Endodermal cell (in vitro differentiated cells): Measurements from ENCODE around the gene CSF1. TPM values are rescaled to one million over a fixed set of nuclear protein-coding genes. Genes with fewer than 3 reads are reported as not detected.
A peak's percentile ranks its signal among the peaks of the same experiment; 100 is the strongest.

Source experiments
- DNase-seq: peaks from one replicate; pipeline ENCODE4 v3.0.0-alpha.2; 2017
- H3K27ac ChIP-seq: 2 replicates; pipeline ENCODE4 v1.5.1; 2013; ENCODE audit warnings: mild to moderate bottlenecking, low read depth, low read length, moderate library complexity
- H3K27me3 ChIP-seq: 2 replicates; pipeline ENCODE4 v1.6.1; 2013; ENCODE audit warnings: mild to moderate bottlenecking, low read length, moderate library complexity; ENCODE audit not compliant: insufficient read depth, control insufficient read depth, poor library complexity, severe bottlenecking
- H3K36me3 ChIP-seq: 2 replicates; pipeline ENCODE4 v1.7.0; 2013; ENCODE audit warnings: mild to moderate bottlenecking, low read length, moderate library complexity; ENCODE audit not compliant: control insufficient read depth, insufficient read depth
- H3K4me1 ChIP-seq: one replicate; pipeline ENCODE4 v1.7.0; 2013; ENCODE audit warnings: low read length; ENCODE audit not compliant: control insufficient read depth, insufficient read depth
- H3K4me3 ChIP-seq: 2 replicates; pipeline ENCODE4 v1.5.1; 2013; ENCODE audit warnings: mild to moderate bottlenecking, low read length, moderate library complexity
- H3K9ac ChIP-seq: 2 replicates; pipeline ENCODE4 v1.6.1; 2013; ENCODE audit warnings: mild to moderate bottlenecking, low read length, moderate library complexity; ENCODE audit not compliant: poor library complexity, severe bottlenecking; ENCODE audit errors: extremely low read depth
- H3K9me3 ChIP-seq: 2 replicates; pipeline ENCODE4 v1.6.1; 2013; ENCODE audit warnings: mild to moderate bottlenecking, low read length, moderate library complexity; ENCODE audit not compliant: control insufficient read depth
- H3K27ac Mint-ChIP-seq: 2 replicates; pipeline ENCODE4 v1.8.0; 2020; ENCODE audit warnings: mixed read lengths
- H3K27me3 Mint-ChIP-seq: 2 replicates; pipeline ENCODE4 v1.8.0; 2021; ENCODE audit warnings: mild to moderate bottlenecking, mixed read lengths; ENCODE audit not compliant: insufficient read depth
- H3K36me3 Mint-ChIP-seq: 2 replicates; pipeline ENCODE4 v1.8.0; 2020; ENCODE audit warnings: low read depth, mixed read lengths
- H3K4me1 Mint-ChIP-seq: 2 replicates; pipeline ENCODE4 v1.8.0; 2020; ENCODE audit warnings: mixed read lengths
- H3K4me3 Mint-ChIP-seq: 2 replicates; pipeline ENCODE4 v1.8.0; 2020; ENCODE audit warnings: mild to moderate bottlenecking, moderate library complexity, mixed read lengths
- H3K9me3 Mint-ChIP-seq: 2 replicates; pipeline ENCODE4 v1.8.0; 2020; ENCODE audit warnings: mild to moderate bottlenecking, mixed read lengths
- WGBS, 2 experiments: methylation state at CpG; one replicate each; pipeline versions ENCODE4 v1.1.5 to v1.1.7; 2013; ENCODE audit warnings: missing lambda C conversion rate in 2 of 2, mixed read lengths in 1 of 2; ENCODE audit not compliant: insufficient coverage in 1 of 2, insufficient read length in 1 of 2; 5-methylcytosine and 5-hydroxymethylcytosine counted together
- total RNA-seq, 2 donors: library from RNA; stranded (reverse); fragmentation: NEBNext Ultra II Directional in 1 of 2; extraction: Animal tissue kit (Norgen Biotek cat#: 25700) in 1 of 2; gene quantifications; 2 replicates in 1 of 2; 3 replicates in 1 of 2; pipeline ENCODE4 v1.2.1, GENCODE V29; 2021
- TF ChIP-seq, protein P1 (sequence below): fragments of 200-600 bp; sonication (generic); conservative IDR thresholded peaks from 2 replicates; pipeline ENCODE4 v1.5.0; 2021; ENCODE audit warnings: antibody characterized with exemption, mild to moderate bottlenecking

CSF1 gene
- total RNA-seq, 2 donors from 2014 or later: 1.0 to 2.1 TPM

DNA sequence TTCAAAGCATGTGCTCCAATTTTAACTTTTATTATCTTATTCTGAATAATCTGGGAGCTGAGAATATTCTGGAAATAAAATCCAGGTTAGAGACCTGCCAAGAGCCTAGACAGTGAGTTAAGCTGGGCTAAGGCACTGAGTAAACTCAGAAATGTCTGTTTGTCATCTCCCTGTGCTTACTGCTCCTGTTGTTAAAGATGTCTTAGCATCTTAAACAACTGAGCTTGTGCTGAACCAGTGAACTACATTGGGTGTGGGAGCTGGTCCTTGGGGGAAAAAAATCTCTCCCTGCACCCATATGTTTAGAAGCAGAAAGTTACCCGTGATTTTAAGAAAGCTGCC, 49.0 kb downstream of the CSF1 start:
- H3K9ac ChIP-seq: peak overlapping the region; percentile 68
- H3K9me3 Mint-ChIP-seq: no peaks in the 10 kb centered on the region
- no peaks in the 10 kb centered on the region for H3K36me3 Mint-ChIP-seq
- peak overlapping the region; percentile 29 for H3K4me3 Mint-ChIP-seq
- peak overlapping the region; percentile 63 for H3K4me3 ChIP-seq
- WGBS, 2 experiments: 0 to 9% methylated on average over 1 of the region's 1 CpG
- H3K27ac Mint-ChIP-seq: peak overlapping the region; percentile 96
- no peak for DNase-seq
- H3K27me3 Mint-ChIP-seq: peaks cover 67% of the 10 kb centered on the region
- peaks cover 55% of the 10 kb centered on the region for H3K4me1 Mint-ChIP-seq
- H3K27me3 ChIP-seq: no peaks in the 10 kb centered on the region
- no peaks in the 10 kb centered on the region for H3K36me3 ChIP-seq
- peaks cover 18% of the 10 kb centered on the region for H3K4me1 ChIP-seq
- no peaks in the 10 kb centered on the region for H3K9me3 ChIP-seq
- H3K27ac ChIP-seq: peak overlapping the region; percentile 90
- TF ChIP-seq, protein P1, sequence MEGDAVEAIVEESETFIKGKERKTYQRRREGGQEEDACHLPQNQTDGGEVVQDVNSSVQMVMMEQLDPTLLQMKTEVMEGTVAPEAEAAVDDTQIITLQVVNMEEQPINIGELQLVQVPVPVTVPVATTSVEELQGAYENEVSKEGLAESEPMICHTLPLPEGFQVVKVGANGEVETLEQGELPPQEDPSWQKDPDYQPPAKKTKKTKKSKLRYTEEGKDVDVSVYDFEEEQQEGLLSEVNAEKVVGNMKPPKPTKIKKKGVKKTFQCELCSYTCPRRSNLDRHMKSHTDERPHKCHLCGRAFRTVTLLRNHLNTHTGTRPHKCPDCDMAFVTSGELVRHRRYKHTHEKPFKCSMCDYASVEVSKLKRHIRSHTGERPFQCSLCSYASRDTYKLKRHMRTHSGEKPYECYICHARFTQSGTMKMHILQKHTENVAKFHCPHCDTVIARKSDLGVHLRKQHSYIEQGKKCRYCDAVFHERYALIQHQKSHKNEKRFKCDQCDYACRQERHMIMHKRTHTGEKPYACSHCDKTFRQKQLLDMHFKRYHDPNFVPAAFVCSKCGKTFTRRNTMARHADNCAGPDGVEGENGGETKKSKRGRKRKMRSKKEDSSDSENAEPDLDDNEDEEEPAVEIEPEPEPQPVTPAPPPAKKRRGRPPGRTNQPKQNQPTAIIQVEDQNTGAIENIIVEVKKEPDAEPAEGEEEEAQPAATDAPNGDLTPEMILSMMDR: no peak

DNA sequence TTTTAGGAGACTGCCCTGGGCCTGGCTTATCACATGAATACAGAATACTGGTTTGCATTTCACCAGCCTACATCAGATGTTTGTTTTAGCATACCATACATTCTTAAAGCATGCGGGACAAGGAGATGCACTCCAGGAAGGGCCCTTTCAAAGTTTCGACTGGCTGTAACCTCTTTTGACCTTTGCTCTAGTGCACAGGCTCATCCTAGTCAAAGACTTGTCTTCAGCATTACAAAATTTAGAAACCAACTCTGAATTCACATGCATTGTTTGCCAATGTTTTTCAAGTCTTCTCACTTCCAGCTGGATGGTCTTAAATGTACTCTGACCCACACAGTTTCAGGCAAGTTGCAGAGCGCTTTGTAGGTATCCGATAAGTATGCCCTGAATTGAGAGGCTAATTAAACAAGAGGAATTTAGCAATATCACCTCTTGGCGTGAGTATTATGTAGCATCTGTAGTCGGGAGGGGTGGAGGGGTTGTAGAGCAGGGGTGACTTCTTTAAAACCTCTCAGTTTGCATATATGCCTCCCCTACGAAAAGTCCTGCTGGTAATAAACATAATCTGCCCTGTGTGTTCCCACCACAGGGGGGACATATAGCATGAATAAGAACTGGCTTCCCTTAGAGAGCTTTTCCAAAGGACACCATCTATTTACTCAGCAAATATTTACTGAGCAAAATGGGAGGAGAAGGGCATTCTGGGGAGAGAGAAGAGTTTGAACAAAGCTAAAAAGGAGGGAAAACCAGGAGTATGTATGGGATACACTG, 49.5 kb downstream of the CSF1 start:
- Histone ChIP-seq H3K9ac (peak overlapping the region; percentile 68), H3K4me1 (peaks cover 18% of the 10 kb centered on the region), H3K27me3 (no peaks in the 10 kb centered on the region), H3K36me3 (no peaks in the 10 kb centered on the region), H3K9me3 (no peaks in the 10 kb centered on the region), H3K4me3 (peak overlapping the region; percentile 63), H3K27ac (peak overlapping the region; percentile 90)
- Mint-ChIP-seq H3K4me3 (peak overlapping the region; percentile 29), H3K9me3 (no peaks in the 10 kb centered on the region), H3K27ac (peak overlapping the region; percentile 96), H3K4me1 (peaks cover 55% of the 10 kb centered on the region), H3K36me3 (no peaks in the 10 kb centered on the region), H3K27me3 (peaks cover 65% of the 10 kb centered on the region)
- 9 to 11% methylated on average over 3 to 7 of the region's 7 CpGs for WGBS, 2 experiments
- DNase-seq: peak; percentile 81
- TF ChIP-seq, protein P1: peak; percentile 40

DNA sequence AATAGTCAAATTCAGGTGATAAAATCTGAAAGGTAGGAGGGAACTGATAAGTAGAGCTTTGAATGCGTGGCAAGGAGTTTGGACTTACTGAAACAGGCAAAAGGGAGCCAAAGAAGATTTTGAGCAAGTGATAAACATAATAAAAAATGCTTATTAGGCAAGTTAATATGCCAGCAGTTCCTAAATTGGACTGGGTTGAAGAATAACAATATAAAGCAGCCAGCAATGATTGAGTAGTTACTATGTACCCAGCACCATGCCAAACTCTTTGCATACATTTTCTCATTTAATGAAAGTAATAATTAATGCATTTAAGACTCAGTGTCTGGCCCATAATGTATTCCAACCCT, 50.1 kb downstream of the CSF1 start:
- Mint-ChIP-seq H3K4me3 (peak overlapping the region; percentile 29), H3K36me3 (no peaks in the 10 kb centered on the region), H3K9me3 (no peaks in the 10 kb centered on the region), H3K4me1 (peaks cover 55% of the 10 kb centered on the region), H3K27me3 (peaks cover 64% of the 10 kb centered on the region), H3K27ac (peak overlapping the region; percentile 96)
- H3K27me3 ChIP-seq: no peaks in the 10 kb centered on the region
- H3K4me1 ChIP-seq: peaks cover 18% of the 10 kb centered on the region
- peak overlapping the region; percentile 90 for H3K27ac ChIP-seq
- H3K4me3 ChIP-seq: peak overlapping the region; percentile 63
- H3K9me3 ChIP-seq: no peaks in the 10 kb centered on the region
- TF ChIP-seq, protein P1: no peak
- no peak for DNase-seq
- WGBS, 2 experiments: 5 to 38% methylated on average over 1 of the region's 1 CpG
- peak overlapping the region; percentile 68 for H3K9ac ChIP-seq
- no peaks in the 10 kb centered on the region for H3K36me3 ChIP-seq
